Transverse colon (tissue), 4 donors: Measurements from ENCODE around the gene STAT2. TPM values are rescaled to one million over a fixed set of nuclear protein-coding genes. Genes with fewer than 3 reads are reported as not detected.

ENCODE experiments used
- DNase-seq: peaks from one replicate; pipeline ENCODE4 v3.0.0-alpha.2; 2019
- H3K27ac ChIP-seq, 4 donors: fragments of 200-600 bp; sonication (generic); 2 replicates each; pipeline ENCODE4 v1.5.1; 2016 to 2018; ENCODE audit warnings: inconsistent platforms in 4 of 4
- H3K27me3 ChIP-seq: fragments of 200-600 bp; sonication (generic); 2 replicates; pipeline ENCODE4 v1.5.1; 2017; ENCODE audit warnings: inconsistent platforms
- H3K36me3 ChIP-seq, 4 donors: fragments of 200-600 bp; sonication (generic); 2 replicates each; pipeline ENCODE4 v1.5.1; 2017 to 2019; ENCODE audit warnings: inconsistent platforms in 4 of 4
- H3K4me1 ChIP-seq, 4 donors: fragments of 200-600 bp; sonication (generic); 2 replicates each; pipeline ENCODE4 v1.5.1; 2017 to 2020; ENCODE audit warnings: inconsistent platforms in 4 of 4
- H3K4me3 ChIP-seq, 4 donors: fragments of 200-600 bp; sonication (generic); 1 replicate in 1 of 4; 2 replicates in 3 of 4; pipeline versions ENCODE4 v1.5.1 to v1.6.1; 2017 to 2019; ENCODE audit warnings: inconsistent platforms in 4 of 4
- H3K9me3 ChIP-seq, 2 donors: fragments of 200-600 bp; sonication (generic); 2 replicates each; pipeline ENCODE4 v1.5.1; 2017 to 2019; ENCODE audit warnings: inconsistent platforms in 2 of 2
- EP300 ChIP-seq: sonication (generic); formaldehyde crosslinking; IDR thresholded peaks from one replicate; pipeline ENCODE4 v1.6.1; 2017; ENCODE audit warnings: antibody characterized with exemption, low read depth
- POLR2A ChIP-seq: fragments of 450-650 bp; IDR thresholded peaks from one replicate; pipeline ENCODE4 v1.6.1; 2016; ENCODE audit warnings: antibody characterized with exemption, mild to moderate bottlenecking, moderate library complexity
- POLR2AphosphoS5 ChIP-seq, 3 donors: sonication (generic); formaldehyde crosslinking; IDR thresholded peaks; one replicate each; pipeline ENCODE4 v1.6.1; 2016; ENCODE audit warnings: antibody characterized with exemption in 3 of 3
- WGBS, 2 donors: methylation state at CpG; one replicate each; pipeline ENCODE4 v1.1.5; 2018; ENCODE audit warnings: low coverage in 1 of 2; 5-methylcytosine and 5-hydroxymethylcytosine counted together
- in situ Hi-C, 4 donors: fragments of 200-750 bp; cut with MboI; loops; one replicate each; pipeline versions ENCODE4 v1.15.0 to v1.15.1; 2017; ENCODE audit warnings: low sequenced_read_pairs in 3 of 4, low pct_ligation_motif_present in 1 of 4, low pct_unique_long_range_greater_than_20kb in 1 of 4
- intact Hi-C: fragments of 100-400 bp; cut with DNase I; formaldehyde crosslinking; loops from one replicate; pipeline ENCODE4 v1.15.1; 2023; ENCODE audit warnings: low total_unique reads
- total RNA-seq, 4 donors: library from RNA; depleted of rRNA; stranded (reverse); fragments of >200 nt; gene quantifications; one replicate each; pipeline ENCODE4 v1.1.0, GENCODE V29; 2016
- TF ChIP-seq, protein P1 (sequence below), 5 experiments: fragments of 200-600 bp in 3 of 5; fragments of 450-650 bp in 2 of 5; sonication (generic) in 3 of 5; IDR thresholded peaks; 1 replicate in 2 of 5; 2 replicates in 3 of 5; pipeline ENCODE4 v1.5.1; 2016 to 2017; ENCODE audit warnings: antibody characterized with exemption in 5 of 5, inconsistent platforms in 3 of 5, mild to moderate bottlenecking in 2 of 5, moderate library complexity in 1 of 5

STAT2 gene
- total RNA-seq, 4 donors from 2014 or later: 85.6 to 192 (median 115) TPM

DNA sequence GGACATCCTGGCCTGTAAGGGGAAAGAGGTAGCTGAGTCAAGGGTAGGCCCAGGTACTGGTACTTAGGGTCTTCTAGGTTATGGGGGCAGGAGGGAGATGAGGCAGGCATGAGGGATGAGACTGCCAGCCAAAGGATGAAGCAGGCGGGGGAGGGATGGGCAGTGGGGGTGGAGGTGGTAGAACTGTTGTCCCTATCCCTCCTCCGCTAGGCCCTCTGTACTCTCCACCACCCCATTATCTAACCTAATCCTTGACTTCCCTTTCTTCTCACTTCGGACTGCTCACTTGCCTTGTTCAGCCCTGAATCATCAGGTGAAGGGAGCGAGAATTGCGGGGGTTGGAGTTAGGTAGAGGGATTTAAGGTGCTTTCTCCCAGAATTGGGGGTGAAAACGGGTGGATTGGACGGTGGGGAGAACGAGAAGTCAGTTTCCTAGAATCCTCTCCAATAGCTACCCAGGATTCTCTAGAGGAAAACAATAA is 26.7 kb downstream of the STAT2 start:
- WGBS, 2 donors: 21% methylated on average over 8 of the region's 8 CpGs; no CpG with 5 or more reads in 1 of the 2 donors
- no peaks in the 10 kb centered on the region for H3K36me3 ChIP-seq
- no peak for TF ChIP-seq POLR2A
- TF ChIP-seq, protein P1, sequence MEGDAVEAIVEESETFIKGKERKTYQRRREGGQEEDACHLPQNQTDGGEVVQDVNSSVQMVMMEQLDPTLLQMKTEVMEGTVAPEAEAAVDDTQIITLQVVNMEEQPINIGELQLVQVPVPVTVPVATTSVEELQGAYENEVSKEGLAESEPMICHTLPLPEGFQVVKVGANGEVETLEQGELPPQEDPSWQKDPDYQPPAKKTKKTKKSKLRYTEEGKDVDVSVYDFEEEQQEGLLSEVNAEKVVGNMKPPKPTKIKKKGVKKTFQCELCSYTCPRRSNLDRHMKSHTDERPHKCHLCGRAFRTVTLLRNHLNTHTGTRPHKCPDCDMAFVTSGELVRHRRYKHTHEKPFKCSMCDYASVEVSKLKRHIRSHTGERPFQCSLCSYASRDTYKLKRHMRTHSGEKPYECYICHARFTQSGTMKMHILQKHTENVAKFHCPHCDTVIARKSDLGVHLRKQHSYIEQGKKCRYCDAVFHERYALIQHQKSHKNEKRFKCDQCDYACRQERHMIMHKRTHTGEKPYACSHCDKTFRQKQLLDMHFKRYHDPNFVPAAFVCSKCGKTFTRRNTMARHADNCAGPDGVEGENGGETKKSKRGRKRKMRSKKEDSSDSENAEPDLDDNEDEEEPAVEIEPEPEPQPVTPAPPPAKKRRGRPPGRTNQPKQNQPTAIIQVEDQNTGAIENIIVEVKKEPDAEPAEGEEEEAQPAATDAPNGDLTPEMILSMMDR (IDR thresholded peaks at IDR 0.05): no peak
- no peak for TF ChIP-seq EP300
- no peak for TF ChIP-seq POLR2AphosphoS5 (IDR thresholded peaks at IDR 0.05)
- peak overlapping the region; percentile 88 to 96 (median 94) for H3K27ac ChIP-seq
- peaks cover 0 to 11% (median 3%) of the 10 kb centered on the region in 4 donors for H3K4me1 ChIP-seq
- no peaks in the 10 kb centered on the region for H3K27me3 ChIP-seq
- peak overlapping the region; percentile 45 to 73 (median 52) for H3K4me3 ChIP-seq
- in situ Hi-C loops: loop anchor here in 1 of 4 donors (25.0 kb wide), 1 partner anchor 129 kb away; the partner anchor contains the start of genes MIP and SPRYD4
- intact Hi-C loops: no loop called here
- no peak for DNase-seq
- H3K9me3 ChIP-seq: no peaks in the 10 kb centered on the region

DNA sequence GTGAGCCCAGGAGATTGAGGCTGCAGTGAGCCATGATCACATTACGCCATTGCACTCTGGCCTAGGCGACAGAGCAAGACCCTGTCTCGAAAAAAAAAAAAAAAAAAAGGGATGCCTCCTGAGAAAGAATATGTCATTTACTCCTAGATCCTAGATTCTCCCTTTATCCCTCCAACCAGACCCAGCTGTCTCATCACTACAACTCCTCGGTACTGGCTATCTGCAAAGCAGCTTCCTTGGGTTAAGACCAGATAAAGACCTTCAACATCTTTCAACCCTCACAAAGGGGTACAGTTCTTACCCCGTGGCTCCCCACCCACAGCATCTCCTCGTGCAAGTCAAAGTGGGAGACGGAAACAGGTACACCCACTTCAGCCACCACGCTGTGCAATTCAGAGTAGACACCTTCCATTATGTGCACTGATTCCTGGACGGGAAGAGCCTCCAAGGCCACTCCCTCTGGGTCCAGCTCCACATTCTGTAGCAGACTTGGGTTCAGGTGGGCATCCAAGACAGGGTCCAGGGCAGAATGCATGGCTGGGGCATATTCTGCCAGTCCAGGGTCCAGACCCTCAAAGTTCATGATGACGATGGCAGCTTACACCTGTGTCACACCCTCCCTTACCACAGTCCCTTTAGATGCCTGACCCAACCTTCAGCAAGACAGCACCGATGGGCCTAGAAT is 27.3 kb downstream of the STAT2 start:
- Histone ChIP-seq H3K4me1 (peaks cover 0 to 11% (median 3%) of the 10 kb centered on the region in 4 donors), H3K27me3 (no peaks in the 10 kb centered on the region), H3K36me3 (no peaks in the 10 kb centered on the region), H3K4me3 (peak overlapping the region in 2 of 4 donors; percentile 45 to 73), H3K9me3 (no peaks in the 10 kb centered on the region), H3K27ac (peak overlapping the region; percentile 88 to 96 (median 94))
- in situ Hi-C loops (loop anchor here in 1 of 4 donors (25.0 kb wide), 1 partner anchor 130 kb away; the partner anchor contains the start of genes MIP and SPRYD4), intact Hi-C loops (no loop called here)
- no peak for DNase-seq
- TF ChIP-seq EP300: no peak
- no peak for TF ChIP-seq POLR2AphosphoS5 (IDR thresholded peaks at IDR 0.05)
- TF ChIP-seq, protein P1 (IDR thresholded peaks at IDR 0.05): no peak
- no peak for TF ChIP-seq POLR2A
- 95% methylated on average over 11 of the region's 11 CpGs; no CpG with 5 or more reads in 1 of the 2 donors for WGBS, 2 donors

DNA sequence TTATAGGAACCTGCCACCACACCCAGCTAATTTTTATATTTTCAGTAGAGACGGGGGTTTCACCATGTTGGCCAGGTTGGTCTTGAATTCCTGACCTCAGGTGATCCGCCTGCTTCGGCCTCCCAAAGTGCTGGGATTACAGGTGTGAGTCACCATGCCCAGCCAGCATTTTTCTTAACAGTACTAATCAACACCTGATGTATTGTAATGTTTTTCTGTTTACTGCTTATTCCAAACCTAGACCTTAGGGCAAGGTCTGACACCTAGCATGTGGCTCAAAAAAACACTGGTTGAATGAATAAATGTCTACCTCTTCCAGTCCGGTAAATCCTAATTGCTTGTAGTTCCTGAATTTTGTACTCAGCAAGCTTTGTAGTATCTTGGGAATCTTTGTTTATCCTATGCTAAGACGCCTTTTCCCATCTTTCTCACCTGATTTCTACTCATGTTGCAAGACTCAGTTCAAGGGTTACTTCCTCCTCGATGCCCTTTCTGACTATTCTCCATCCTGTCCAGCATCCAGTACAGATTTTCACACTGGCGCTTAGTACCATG is 28.9 kb downstream of the STAT2 start:
- H3K27ac ChIP-seq: no peak overlapping the region
- H3K27me3 ChIP-seq: no peaks in the 10 kb centered on the region
- H3K4me3 ChIP-seq: no peak overlapping the region
- H3K9me3 ChIP-seq: no peaks in the 10 kb centered on the region
- H3K4me1 ChIP-seq: peaks cover 0 to 11% (median 3%) of the 10 kb centered on the region in 4 donors
- peaks cover 0 to 15% (median 0%) of the 10 kb centered on the region in 4 donors for H3K36me3 ChIP-seq
- WGBS, 2 donors: 85 to 93% methylated on average over 4 to 7 of the region's 7 CpGs
- in situ Hi-C loops (loop anchor here in 1 of 4 donors (25.0 kb wide), 1 partner anchor 131 kb away; the partner anchor contains the start of genes MIP and SPRYD4), intact Hi-C loops (no loop called here)
- TF ChIP-seq EP300 (no peak), POLR2AphosphoS5 (IDR thresholded peaks at IDR 0.05) (no peak)
- TF ChIP-seq, protein P1 (IDR thresholded peaks at IDR 0.05): no peak
- no peak for DNase-seq

DNA sequence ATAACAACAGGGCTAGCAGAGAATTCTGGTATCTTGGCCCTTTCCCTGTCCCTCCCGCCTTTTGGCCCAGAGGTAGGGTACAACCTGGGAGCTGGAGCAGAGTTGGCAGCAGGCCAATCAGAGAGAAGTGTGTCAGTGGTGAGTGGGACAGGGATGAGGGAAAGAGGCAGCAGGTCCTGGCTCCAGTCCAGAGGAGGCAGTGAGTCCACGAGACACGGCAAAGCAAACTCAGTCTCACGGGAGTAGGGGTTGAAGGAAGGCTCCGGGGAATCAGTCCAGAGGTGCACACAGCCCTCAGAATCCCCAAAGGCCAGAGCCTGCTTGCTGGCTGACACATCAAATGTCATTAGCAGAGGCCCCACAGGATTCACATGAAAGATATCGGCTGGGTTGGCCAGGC is 33.4 kb downstream of the STAT2 start:
- intact Hi-C loops (no loop called here), in situ Hi-C loops (loop anchor here in 1 of 4 donors (25.0 kb wide), 1 partner anchor 136 kb away; the partner anchor contains the start of genes MIP and SPRYD4)
- Histone ChIP-seq H3K36me3 (peaks cover 0 to 51% (median 18%) of the 10 kb centered on the region in 4 donors), H3K4me1 (no peaks in the 10 kb centered on the region), H3K4me3 (no peak overlapping the region), H3K27me3 (no peaks in the 10 kb centered on the region), H3K9me3 (no peaks in the 10 kb centered on the region), H3K27ac (no peak overlapping the region)
- TF ChIP-seq POLR2AphosphoS5 (IDR thresholded peaks at IDR 0.05) (no peak), EP300 (no peak), POLR2A (no peak)
- TF ChIP-seq, protein P1 (IDR thresholded peaks at IDR 0.05): no peak
- 79% methylated on average over 6 of the region's 6 CpGs; no CpG with 5 or more reads in 1 of the 2 donors for WGBS, 2 donors
- no peak for DNase-seq
